H1 (cell line): ENCODE data around the gene NR3C1. TPM values are rescaled to one million over a fixed set of nuclear protein-coding genes. Genes with fewer than 3 reads are reported as not detected.

Source experiments
- CTCF ChIA-PET: fragments of 300-600 bp; sonication (Branson Sonifier 250); formaldehyde crosslinking; loops from one replicate; lab custom pipeline; 2021; ENCODE audit not compliant: partially characterized antibody; lab: Charles Lee
- POLR2A ChIA-PET: fragments of 300-600 bp; sonication (Branson Sonifier 250); formaldehyde crosslinking; loops from one replicate; lab custom pipeline; 2021; ENCODE audit warnings: inconsistent platforms; ENCODE audit not compliant: partially characterized antibody; lab: Charles Lee
- DNase-seq, 2 experiments: peaks; one replicate each; pipeline versions ENCODE4 v3.0.0 to v3.0.0-alpha.2; 2010 to 2022; ENCODE audit warnings: low spot score in 2 of 2, low read depth in 1 of 2, mixed read lengths in 1 of 2
- FAIRE-seq: peaks from 2 replicates; lab custom pipeline; 2011; peaks lifted over from hg19 to GRCh38; lab: Jason Lieb, UNC
- H2AFZ ChIP-seq: 2 replicates; pipeline ENCODE4 v1.8.1; 2012; ENCODE audit warnings: low read length, inconsistent platforms
- H2AK5ac ChIP-seq: 2 replicates; pipeline ENCODE4 v1.6.1; 2013; ENCODE audit warnings: low read depth, low read length
- H2BK120ac ChIP-seq: replicated peaks from 2 replicates; pipeline ENCODE3; 2013; ENCODE audit warnings: low read depth, low read length, inconsistent platforms
- H2BK12ac ChIP-seq: 2 replicates; pipeline ENCODE4 v1.6.1; 2013; ENCODE audit warnings: low read depth, low read length
- H2BK15ac ChIP-seq: 2 replicates; pipeline ENCODE4 v1.6.1; 2013; ENCODE audit warnings: low read length
- H2BK20ac ChIP-seq: 2 replicates; pipeline ENCODE4 v1.6.1; 2013; ENCODE audit warnings: low read length
- H2BK5ac ChIP-seq: 2 replicates; pipeline ENCODE4 v1.6.1; 2013; ENCODE audit warnings: low read depth, low read length
- H3K14ac ChIP-seq: 2 replicates; pipeline ENCODE4 v1.6.1; 2013; ENCODE audit warnings: inconsistent platforms; ENCODE audit not compliant: insufficient read length
- H3K18ac ChIP-seq: 2 replicates; pipeline ENCODE4 v1.6.1; 2013; ENCODE audit warnings: low read length; ENCODE audit errors: extremely low read depth
- H3K23ac ChIP-seq: 2 replicates; pipeline ENCODE4 v1.6.1; 2013; ENCODE audit warnings: inconsistent platforms; ENCODE audit not compliant: insufficient read length
- H3K23me2 ChIP-seq: 2 replicates; pipeline ENCODE4 v1.6.1; 2013; ENCODE audit warnings: low read depth, low read length
- H3K27ac ChIP-seq: 2 replicates; pipeline ENCODE4 v1.6.1; 2011; ENCODE audit warnings: low read depth, low read length, inconsistent platforms
- H3K27me3 ChIP-seq, 4 experiments: replicated peaks in 1 of 4; 1 replicate in 1 of 4; 2 replicates in 3 of 4; pipeline versions ENCODE4 v1.6.1 to v1.8.1; 2011 to 2013; ENCODE audit warnings: low read length in 3 of 4, mild to moderate bottlenecking in 3 of 4, inconsistent platforms in 2 of 4, mixed read lengths in 2 of 4, moderate library complexity in 1 of 4; ENCODE audit not compliant: control insufficient read depth in 3 of 4, insufficient read depth in 3 of 4; ENCODE audit errors: extremely low read depth in 1 of 4
- H3K36me3 ChIP-seq, 4 experiments: 2 replicates each; pipeline versions ENCODE4 v1.6.1 to v1.8.1; 2011 to 2013; ENCODE audit warnings: mild to moderate bottlenecking in 4 of 4, low read length in 3 of 4, moderate library complexity in 2 of 4, control low read depth in 1 of 4, inconsistent platforms in 1 of 4; ENCODE audit not compliant: insufficient read depth in 4 of 4, control insufficient read depth in 2 of 4
- H3K4ac ChIP-seq: replicated peaks from 2 replicates; pipeline ENCODE3; 2013; ENCODE audit warnings: low read length, low read depth, mixed read lengths, inconsistent platforms; ENCODE audit not compliant: insufficient read length
- H3K4me1 ChIP-seq, 4 experiments: replicated peaks in 1 of 4; 1 replicate in 1 of 4; 2 replicates in 3 of 4; pipeline versions ENCODE4 v1.6.1 to v1.8.1; 2011 to 2013; ENCODE audit warnings: low read length in 3 of 4, inconsistent platforms in 2 of 4, mixed read lengths in 1 of 4; ENCODE audit not compliant: insufficient read depth in 4 of 4, control insufficient read depth in 3 of 4
- H3K4me2 ChIP-seq, 2 experiments: 2 replicates each; pipeline versions ENCODE4 v1.6.1 to v1.8.1; 2011 to 2013; ENCODE audit warnings: low read depth in 2 of 2, low read length in 2 of 2, control low read depth in 1 of 2, inconsistent platforms in 1 of 2, mild to moderate bottlenecking in 1 of 2; ENCODE audit not compliant: insufficient read depth in 1 of 2
- H3K4me3 ChIP-seq, 4 experiments: fragments of 200-600, 300-600 bp in 1 of 4; sonication (generic), shearing (Covaris generic), sonication (Bioruptor Twin) in 1 of 4; 2 replicates each; pipeline versions ENCODE4 v1.5.1 to v1.8.1; 2011 to 2016; ENCODE audit warnings: low read length in 4 of 4, low read depth in 3 of 4, control low read depth in 2 of 4, inconsistent platforms in 2 of 4, mild to moderate bottlenecking in 2 of 4, mixed read lengths in 1 of 4, moderate library complexity in 1 of 4; ENCODE audit not compliant: insufficient read depth in 2 of 4; ENCODE audit errors: extremely low read depth in 1 of 4
- H3K56ac ChIP-seq: replicated peaks from 2 replicates; pipeline ENCODE3; 2013; ENCODE audit warnings: low read depth, mild to moderate bottlenecking, mixed read lengths, low read length, inconsistent platforms; ENCODE audit not compliant: insufficient read length
- H3K79me1 ChIP-seq: 2 replicates; pipeline ENCODE4 v1.6.1; 2013; ENCODE audit warnings: low read depth, low read length, control low read depth
- H3K79me2 ChIP-seq, 2 experiments: 2 replicates each; pipeline versions ENCODE4 v1.6.1 to v1.8.1; 2012 to 2013; ENCODE audit warnings: low read length in 2 of 2, mild to moderate bottlenecking in 2 of 2, inconsistent platforms in 1 of 2; ENCODE audit not compliant: insufficient read depth in 2 of 2, control insufficient read depth in 1 of 2
- H3K9ac ChIP-seq, 4 experiments: replicated peaks in 1 of 4; 1 replicate in 1 of 4; 2 replicates in 3 of 4; pipeline versions ENCODE4 v1.6.1 to v1.8.1; 2011 to 2013; ENCODE audit warnings: low read depth in 3 of 4, low read length in 3 of 4, control low read depth in 2 of 4, mild to moderate bottlenecking in 2 of 4, moderate library complexity in 2 of 4, inconsistent platforms in 1 of 4; ENCODE audit errors: extremely low read depth in 1 of 4
- H3K9me3 ChIP-seq, 2 experiments: 2 replicates each; pipeline versions ENCODE4 v1.6.1 to v1.8.1; 2012 to 2013; ENCODE audit warnings: mild to moderate bottlenecking in 2 of 2, moderate library complexity in 2 of 2, control low read depth in 1 of 2, inconsistent platforms in 1 of 2, low read depth in 1 of 2, low read length in 1 of 2, mixed read lengths in 1 of 2; ENCODE audit not compliant: insufficient read depth in 2 of 2
- H4K20me1 ChIP-seq, 2 experiments: replicated peaks in 1 of 2; 2 replicates each; pipeline versions ENCODE3 to v1.8.1; 2011 to 2013; ENCODE audit warnings: inconsistent platforms in 2 of 2, low read length in 2 of 2, mild to moderate bottlenecking in 1 of 2; ENCODE audit not compliant: insufficient read depth in 2 of 2, control insufficient read depth in 1 of 2
- H4K5ac ChIP-seq: 2 replicates; pipeline ENCODE4 v1.6.1; 2013; ENCODE audit warnings: low read length, low read depth, mixed read lengths, inconsistent platforms; ENCODE audit not compliant: insufficient read length
- H4K8ac ChIP-seq: 2 replicates; pipeline ENCODE4 v1.8.0; 2013; ENCODE audit warnings: mild to moderate bottlenecking, moderate library complexity, low read length, inconsistent platforms; ENCODE audit not compliant: insufficient read depth; ENCODE audit errors: extremely low read depth
- H4K91ac ChIP-seq: replicated peaks from 2 replicates; pipeline ENCODE3; 2013; ENCODE audit warnings: low read length, mixed read lengths, inconsistent platforms; ENCODE audit not compliant: insufficient read length
- ATF2 ChIP-seq: IDR thresholded peaks from 2 replicates; pipeline ENCODE4 v1.6.1; 2012; ENCODE audit warnings: low read length, inconsistent platforms
- CHD2 ChIP-seq: IDR thresholded peaks from 2 replicates; pipeline ENCODE4 v1.6.1; 2012; ENCODE audit warnings: low read length, improper control_type of control experiment
- CTCF ChIP-seq, 3 experiments: IDR thresholded peaks; 1 replicate in 2 of 3; 2 replicates in 1 of 3; pipeline versions ENCODE4 v1.5.1 to v1.6.1; 2011; ENCODE audit warnings: low read length in 3 of 3, mild to moderate bottlenecking in 3 of 3, inconsistent platforms in 2 of 3, low read depth in 1 of 3, moderate library complexity in 1 of 3; ENCODE audit not compliant: insufficient read depth in 1 of 3; ENCODE audit errors: control extremely low read depth in 1 of 3
- EP300 ChIP-seq, 2 experiments: IDR thresholded peaks; 1 replicate in 1 of 2; 2 replicates in 1 of 2; pipeline ENCODE4 v1.6.1; 2011 to 2012; ENCODE audit warnings: low read depth in 2 of 2, low read length in 2 of 2, mild to moderate bottlenecking in 2 of 2, borderline replicate concordance in 1 of 2, inconsistent platforms in 1 of 2, moderate library complexity in 1 of 2
- EZH2 ChIP-seq: fragments of 200-600 bp; sonication (generic); IDR thresholded peaks from 2 replicates; pipeline ENCODE4 v1.7.1; 2012; ENCODE audit warnings: low read depth, mild to moderate bottlenecking, moderate library complexity, low read length, inconsistent platforms; ENCODE audit not compliant: severe bottlenecking
- FOSL1 ChIP-seq: IDR thresholded peaks from 2 replicates; pipeline ENCODE4 v1.6.1; 2011; ENCODE audit warnings: mild to moderate bottlenecking, low read depth, low read length, moderate library complexity; ENCODE audit not compliant: insufficient read depth
- KDM1A ChIP-seq: fragments of 200-600, 300-600 bp; sonication (generic); IDR thresholded peaks from 2 replicates; pipeline ENCODE4 v1.7.1; 2016; ENCODE audit warnings: mild to moderate bottlenecking, low read length, borderline replicate concordance
- NANOG ChIP-seq: IDR thresholded peaks from 2 replicates; pipeline ENCODE4 v1.6.1; 2011; ENCODE audit warnings: low read length, low read depth, mild to moderate bottlenecking, inconsistent platforms; ENCODE audit not compliant: insufficient read depth, poor library complexity, severe bottlenecking
- WGBS, 2 experiments: shearing (Covaris generic) in 1 of 2; methylation state at CpG; one replicate each; pipeline versions ENCODE4 v1.1.6 to v1.1.7; 2013 to 2015; ENCODE audit warnings: low lambda C conversion rate in 2 of 2, mixed read lengths in 2 of 2, inconsistent platforms in 1 of 2, low coverage in 1 of 2, missing lambda C conversion rate in 1 of 2; ENCODE audit not compliant: insufficient replicate concordance in 2 of 2, insufficient coverage in 1 of 2, insufficient read length in 1 of 2; ENCODE audit errors: extremely low coverage in 1 of 2, missing lambda C conversion rate in 1 of 2; 5-methylcytosine and 5-hydroxymethylcytosine counted together
- polyA plus RNA-seq, 7 experiments: library from polyadenylated mRNA; depleted of rRNA in 3 of 7; stranded (reverse) in 5 of 7; unstranded in 2 of 7; fragments of >200 nt in 5 of 7; fragments of 200-250 nt in 2 of 7; gene quantifications; 1 replicate in 5 of 7; 2 replicates in 1 of 7; 4 replicates in 1 of 7; pipeline versions ENCODE4 v1.2.1 to v1.2.3, GENCODE V29; 2011 to 2013; ENCODE audit warnings: missing spikeins in 2 of 7, mixed read lengths in 2 of 7
- total RNA-seq: library from RNA; stranded (reverse); fragmentation: NEBNext Ultra II Directional; extraction: Animal tissue kit (Norgen Biotek cat#: 25700); gene quantifications from 2 replicates; pipeline ENCODE4 v1.2.1, GENCODE V29; 2021

NR3C1 gene
- total and polyA plus RNA-seq, 2 of the 8 experiments (the other 6 are each of a cell fraction or from before 2014, with no cell fraction given), result 1.7 to 5.4 TPM

GRCh38 chr5:143440448-143441115, 37.1 kb upstream of the NR3C1 start:
- DNase-seq (no peak), FAIRE-seq (no peak)
- no peak overlapping the region for H2BK5ac ChIP-seq
- H2BK120ac ChIP-seq, result no peak overlapping the region
- 87% methylated on average over 2 of the region's 2 CpGs; no CpG with 5 or more reads in 1 of the 2 experiments for WGBS, 2 experiments
- H3K4ac ChIP-seq, result no peak overlapping the region
- H2BK20ac ChIP-seq, result no peak overlapping the region
- no peaks in the 10 kb centered on the region for H3K23me2 ChIP-seq
- H3K27me3 ChIP-seq, result no peaks in the 10 kb centered on the region
- no peak overlapping the region for H4K5ac ChIP-seq
- H3K27ac ChIP-seq, result no peak overlapping the region
- H4K20me1 ChIP-seq, result no peaks in the 10 kb centered on the region
- POLR2A ChIA-PET, result no interaction called here
- H3K9me3 ChIP-seq, result no peaks in the 10 kb centered on the region
- H3K18ac ChIP-seq, result no peak overlapping the region
- H2AFZ ChIP-seq, result no peak overlapping the region
- no peak overlapping the region for H3K23ac ChIP-seq
- no peaks in the 10 kb centered on the region for H3K4me1 ChIP-seq
- no peak overlapping the region for H3K56ac ChIP-seq
- H3K36me3 ChIP-seq, result no peaks in the 10 kb centered on the region
- no peak overlapping the region for H4K91ac ChIP-seq
- no peak overlapping the region for H3K4me3 ChIP-seq
- H3K9ac ChIP-seq, result no peak overlapping the region
- no peak overlapping the region for H3K14ac ChIP-seq
- H3K79me2 ChIP-seq, result no peaks in the 10 kb centered on the region
- H4K8ac ChIP-seq, result no peak overlapping the region
- no peaks in the 10 kb centered on the region for H3K79me1 ChIP-seq
- no peak overlapping the region for H3K4me2 ChIP-seq
- CTCF ChIA-PET, result no interaction called here
- H2BK12ac ChIP-seq, result no peak overlapping the region
- H2BK15ac ChIP-seq, result no peak overlapping the region
- H2AK5ac ChIP-seq, result no peak overlapping the region
- TF ChIP-seq CTCF (IDR thresholded peaks at IDR 0.05; ENCODE audit: control extremely low read depth in 1 of 3, insufficient read depth in 1 of 3, low read depth in 1 of 3, low read length in 3 of 3) (no peak), ATF2 (no peak), KDM1A (no peak), EZH2 (no peak), CHD2 (no peak), NANOG (no peak), EP300 (IDR thresholded peaks at IDR 0.05; ENCODE audit: borderline replicate concordance in 1 of 2, low read depth in 2 of 2, low read length in 2 of 2) (no peak), FOSL1 (no peak)
